ENCODE results near the gene KDM6A. TPM values are rescaled to one million over a fixed set of nuclear protein-coding genes. Genes with fewer than 3 reads are reported as not detected.

The KDM6A gene
- total RNA-seq, 1 donor from 2014 or later: 27.0 TPM

DNA sequence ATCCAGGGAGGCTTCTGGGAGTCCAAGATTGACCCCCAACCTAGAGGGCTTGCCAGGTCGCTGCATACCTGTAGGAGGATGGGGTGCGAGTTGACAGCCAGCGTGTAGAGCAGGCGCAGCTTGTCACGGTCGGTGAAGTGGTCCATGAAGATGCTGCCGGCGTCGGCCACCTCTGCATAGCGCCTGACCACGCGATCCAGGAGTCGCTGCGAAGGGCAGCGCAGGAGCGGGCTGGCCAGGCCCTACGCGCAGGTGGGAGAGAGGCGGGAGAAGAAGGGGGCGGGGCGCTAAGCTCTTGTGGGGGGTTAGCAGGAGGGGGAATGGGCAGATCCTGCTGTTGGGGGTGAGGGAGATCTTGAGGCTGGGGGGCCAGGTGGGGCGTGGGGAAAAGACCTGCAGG lies 284.7 kb downstream of the KDM6A start:
- no peak for DNase-seq (ENCODE audit: extremely low read depth, low read depth, low spot score)

Other genes starting within 250 kb of the KDM6A start
- not detected in 2 replicates for gene DUSP21, start 29.2 kb upstream of the KDM6A start, total RNA-seq